ENCODE results near the gene PAMR1.

Gene PAMR1

DNA sequence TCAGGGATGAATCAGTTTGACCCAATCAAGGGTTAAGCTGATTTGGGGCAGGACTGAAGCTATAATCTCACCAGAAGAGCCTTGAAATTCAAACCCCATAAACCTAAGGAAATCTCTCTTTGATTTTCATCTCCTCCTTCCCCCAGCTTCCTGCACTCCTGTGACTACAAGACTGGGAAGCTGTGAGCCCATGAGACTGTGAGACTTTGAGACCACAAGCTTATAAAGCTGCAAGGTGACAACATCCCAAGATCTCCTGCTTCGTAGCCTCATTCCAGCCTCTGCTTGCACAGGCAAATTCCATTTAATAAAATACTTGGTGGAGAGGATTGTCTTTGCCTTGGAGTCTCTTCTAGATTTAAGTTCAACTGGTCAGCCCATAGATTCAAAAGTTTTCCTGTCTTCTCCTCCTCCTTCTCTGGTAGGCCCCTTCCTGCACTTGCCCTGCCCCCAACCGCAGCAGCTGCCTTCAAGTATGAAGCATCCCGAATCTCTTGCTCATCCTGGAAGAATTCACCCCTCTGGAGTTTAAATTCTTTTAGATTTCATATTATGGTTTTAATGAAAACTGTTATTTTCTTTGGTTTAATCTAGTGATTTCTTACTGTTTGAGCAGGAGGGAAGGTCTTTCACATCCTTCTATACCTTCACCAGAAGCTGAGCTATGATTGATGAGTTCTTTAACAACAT is 42.1 kb downstream of the PAMR1 start:
- no peak for DNase-seq (ENCODE audit: extremely low spot score)
- TF ChIP-seq ZNF384 (IDR thresholded peaks at IDR 0.05) (no peak), HDGF (IDR thresholded peaks at IDR 0.05; ENCODE audit: borderline replicate concordance) (no peak), ELF4 (IDR thresholded peaks at IDR 0.05) (no peak), SP1 (IDR thresholded peaks at IDR 0.05) (no peak), BHLHE40 (IDR thresholded peaks at IDR 0.05; ENCODE audit: borderline replicate concordance) (no peak), SUZ12 (IDR thresholded peaks at IDR 0.05) (no peak), FOXA1 (IDR thresholded peaks at IDR 0.05) (no peak), ARNT (IDR thresholded peaks at IDR 0.05) (no peak), TARDBP (IDR thresholded peaks at IDR 0.05) (no peak), FOXK2 (IDR thresholded peaks at IDR 0.05) (no peak), CTBP1 (IDR thresholded peaks at IDR 0.05; ENCODE audit: borderline replicate concordance) (no peak), L3MBTL2 (conservative IDR thresholded peaks at IDR 0.05) (no peak), NFRKB (IDR thresholded peaks at IDR 0.05) (no peak), LEF1 (IDR thresholded peaks at IDR 0.05; ENCODE audit: borderline replicate concordance) (no peak), FOXM1 (IDR thresholded peaks at IDR 0.05; ENCODE audit: borderline replicate concordance) (no peak)
- TF ChIP-seq, protein P1, sequence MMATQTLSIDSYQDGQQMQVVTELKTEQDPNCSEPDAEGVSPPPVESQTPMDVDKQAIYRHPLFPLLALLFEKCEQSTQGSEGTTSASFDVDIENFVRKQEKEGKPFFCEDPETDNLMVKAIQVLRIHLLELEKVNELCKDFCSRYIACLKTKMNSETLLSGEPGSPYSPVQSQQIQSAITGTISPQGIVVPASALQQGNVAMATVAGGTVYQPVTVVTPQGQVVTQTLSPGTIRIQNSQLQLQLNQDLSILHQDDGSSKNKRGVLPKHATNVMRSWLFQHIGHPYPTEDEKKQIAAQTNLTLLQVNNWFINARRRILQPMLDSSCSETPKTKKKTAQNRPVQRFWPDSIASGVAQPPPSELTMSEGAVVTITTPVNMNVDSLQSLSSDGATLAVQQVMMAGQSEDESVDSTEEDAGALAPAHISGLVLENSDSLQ (IDR thresholded peaks at IDR 0.05): no peak
- ChIA-PET POLR2A (no interaction called here), CTCF (no interaction called here)

DNA sequence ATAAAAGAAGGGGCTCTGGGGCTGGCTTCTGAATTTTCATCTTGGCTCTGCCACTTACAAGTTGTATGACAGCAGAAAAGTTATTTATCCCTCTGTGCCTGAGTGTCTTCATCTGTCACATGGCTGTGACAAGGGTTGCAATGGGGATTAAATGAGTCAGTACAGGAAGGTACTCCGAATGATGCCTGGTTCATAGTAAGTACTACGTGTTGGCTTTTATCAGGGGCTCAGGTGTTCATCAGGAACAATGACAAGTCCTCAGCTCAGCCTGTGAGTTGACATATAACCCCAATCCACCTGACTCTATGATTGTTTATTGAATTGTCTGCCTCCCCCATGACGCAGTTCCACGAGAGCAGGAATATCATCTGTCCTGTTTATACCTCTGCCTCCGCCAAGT is 45.7 kb downstream of the PAMR1 start:
- DNase-seq (ENCODE audit: extremely low spot score): no peak

DNA sequence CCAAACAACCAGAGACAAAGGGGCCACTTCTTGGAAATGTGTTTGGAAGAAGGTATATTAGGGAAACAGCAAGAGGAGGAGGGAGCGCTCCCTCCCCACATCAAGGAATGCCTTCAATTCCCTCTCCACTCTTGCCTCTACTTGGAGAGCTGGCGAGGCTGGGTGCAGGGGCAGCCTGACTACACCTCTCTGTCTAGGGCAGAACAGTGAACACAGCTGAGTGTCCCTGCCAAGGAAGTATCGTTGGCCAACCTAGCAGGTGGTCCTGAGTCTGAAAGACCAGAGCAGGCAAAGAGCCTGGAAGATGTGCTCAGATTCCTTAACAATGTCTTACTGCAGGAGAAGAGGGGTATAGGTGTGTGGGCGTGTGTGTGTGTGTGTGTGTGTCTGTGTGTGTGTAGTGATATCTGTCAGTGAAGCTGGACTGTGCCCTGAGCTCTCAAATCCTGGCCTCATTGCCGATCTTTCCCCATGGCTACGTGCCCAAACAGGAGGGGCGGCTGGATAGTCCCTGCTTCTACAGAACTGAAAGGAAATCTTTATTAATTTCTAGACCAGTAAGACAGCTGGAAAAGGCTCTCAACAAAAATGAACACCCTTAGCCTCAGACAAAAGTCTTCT is 46.8 kb downstream of the PAMR1 start:
- CTCF ChIA-PET: interaction anchor here (0.5 kb wide), 1 partner anchor 9 kb away, joined by 3 read pairs; no protein-coding TSS in a partner anchor
- POLR2A ChIA-PET: no interaction called here
- TF ChIP-seq NFRKB (IDR thresholded peaks at IDR 0.05) (no peak), CTBP1 (IDR thresholded peaks at IDR 0.05; ENCODE audit: borderline replicate concordance) (no peak), LEF1 (IDR thresholded peaks at IDR 0.05; ENCODE audit: borderline replicate concordance) (no peak), FOXA1 (IDR thresholded peaks at IDR 0.05) (no peak), ZNF384 (IDR thresholded peaks at IDR 0.05) (no peak), L3MBTL2 (conservative IDR thresholded peaks at IDR 0.05) (no peak), BHLHE40 (IDR thresholded peaks at IDR 0.05; ENCODE audit: borderline replicate concordance) (no peak), FOXM1 (IDR thresholded peaks at IDR 0.05; ENCODE audit: borderline replicate concordance) (no peak), ARNT (IDR thresholded peaks at IDR 0.05) (no peak), SP1 (IDR thresholded peaks at IDR 0.05) (no peak)
- TF ChIP-seq, protein P1 (IDR thresholded peaks at IDR 0.05): no peak
- DNase-seq (ENCODE audit: extremely low spot score): no peak

More for the DNA sequence above, 45.7 kb downstream of the PAMR1 start:
- ChIA-PET POLR2A (no interaction called here), CTCF (no interaction called here)
- no peak for TF ChIP-seq FOXM1 (IDR thresholded peaks at IDR 0.05; ENCODE audit: borderline replicate concordance)
- TF ChIP-seq TARDBP (IDR thresholded peaks at IDR 0.05): no peak
- no peak for TF ChIP-seq LEF1 (IDR thresholded peaks at IDR 0.05; ENCODE audit: borderline replicate concordance)
- TF ChIP-seq, protein P1 (IDR thresholded peaks at IDR 0.05): no peak
- no peak for TF ChIP-seq NFRKB (IDR thresholded peaks at IDR 0.05)
- TF ChIP-seq CTBP1 (IDR thresholded peaks at IDR 0.05; ENCODE audit: borderline replicate concordance): no peak
- TF ChIP-seq ELF4 (IDR thresholded peaks at IDR 0.05): no peak
- no peak for TF ChIP-seq ZNF384 (IDR thresholded peaks at IDR 0.05)
- TF ChIP-seq BHLHE40 (IDR thresholded peaks at IDR 0.05; ENCODE audit: borderline replicate concordance): no peak
- TF ChIP-seq HDGF (IDR thresholded peaks at IDR 0.05; ENCODE audit: borderline replicate concordance): no peak
- TF ChIP-seq SUZ12 (IDR thresholded peaks at IDR 0.05): no peak
- no peak for TF ChIP-seq ARNT (IDR thresholded peaks at IDR 0.05)
- no peak for TF ChIP-seq FOXA1 (IDR thresholded peaks at IDR 0.05)
- no peak for TF ChIP-seq SP1 (IDR thresholded peaks at IDR 0.05)

DNA sequence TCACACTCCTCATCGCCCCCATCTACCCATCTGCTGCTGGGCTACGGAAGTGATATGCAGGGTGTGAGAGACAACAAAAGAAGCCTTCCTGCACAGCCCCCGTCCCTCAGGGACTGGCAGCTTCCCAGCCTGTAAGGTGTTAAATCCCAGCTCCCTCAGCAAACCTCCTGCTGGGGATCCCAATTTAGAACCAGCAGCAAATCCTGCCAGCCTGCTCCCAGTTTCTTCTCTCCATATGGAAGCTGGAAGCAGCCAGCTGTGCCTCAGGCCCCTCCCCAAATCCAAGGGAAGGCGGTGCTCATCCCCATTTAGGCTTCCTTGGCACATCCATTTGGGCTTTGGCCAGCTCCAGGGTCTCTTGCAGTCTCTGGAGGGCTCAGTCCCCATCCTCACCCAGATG is 47.5 kb downstream of the PAMR1 start:
- CTCF ChIA-PET: no interaction called here
- DNase-seq (ENCODE audit: extremely low spot score): no peak
- TF ChIP-seq BHLHE40 (IDR thresholded peaks at IDR 0.05; ENCODE audit: borderline replicate concordance) (no peak), ZNF384 (IDR thresholded peaks at IDR 0.05) (no peak), FOXM1 (IDR thresholded peaks at IDR 0.05; ENCODE audit: borderline replicate concordance) (no peak), ARNT (IDR thresholded peaks at IDR 0.05) (no peak), ELF4 (IDR thresholded peaks at IDR 0.05) (no peak), CTBP1 (IDR thresholded peaks at IDR 0.05; ENCODE audit: borderline replicate concordance) (no peak), FOXA1 (IDR thresholded peaks at IDR 0.05) (no peak), SP1 (IDR thresholded peaks at IDR 0.05) (no peak), SUZ12 (IDR thresholded peaks at IDR 0.05) (no peak), HDGF (IDR thresholded peaks at IDR 0.05; ENCODE audit: borderline replicate concordance) (no peak)
- TF ChIP-seq, protein P1 (IDR thresholded peaks at IDR 0.05): no peak
- POLR2A ChIA-PET: no interaction called here

DNA sequence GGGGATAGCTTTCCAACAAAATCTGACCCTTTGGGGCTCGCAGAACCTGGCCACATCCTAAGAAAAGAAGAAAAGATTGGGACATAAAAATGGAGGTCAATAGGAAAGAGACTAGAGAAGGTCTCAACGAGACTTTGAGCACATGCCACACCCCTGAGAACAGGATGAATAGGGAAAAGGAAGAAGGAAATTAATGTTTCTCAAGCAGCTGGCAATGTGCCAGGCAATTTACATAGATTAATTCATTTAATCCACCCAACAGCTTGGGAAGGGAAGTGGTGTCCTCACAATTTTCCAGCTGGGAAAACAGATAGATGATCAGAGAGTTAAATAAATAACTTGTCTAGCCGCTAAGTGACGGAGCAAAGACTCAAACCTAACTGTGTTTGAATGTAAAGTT is 50.7 kb downstream of the PAMR1 start:
- ChIA-PET CTCF (interaction anchor here (0.6 kb wide), 1 partner anchor 12 kb away, joined by 3 read pairs; no protein-coding TSS in a partner anchor), POLR2A (no interaction called here)
- DNase-seq (ENCODE audit: extremely low spot score): no peak
- TF ChIP-seq SUZ12 (IDR thresholded peaks at IDR 0.05) (no peak), ZNF384 (IDR thresholded peaks at IDR 0.05) (no peak), BHLHE40 (IDR thresholded peaks at IDR 0.05; ENCODE audit: borderline replicate concordance) (no peak), ARNT (IDR thresholded peaks at IDR 0.05) (no peak), FOXM1 (IDR thresholded peaks at IDR 0.05; ENCODE audit: borderline replicate concordance) (no peak), FOXA1 (IDR thresholded peaks at IDR 0.05) (no peak), TARDBP (IDR thresholded peaks at IDR 0.05) (no peak), NFRKB (IDR thresholded peaks at IDR 0.05) (no peak), HDGF (IDR thresholded peaks at IDR 0.05; ENCODE audit: borderline replicate concordance) (no peak), LEF1 (IDR thresholded peaks at IDR 0.05; ENCODE audit: borderline replicate concordance) (no peak), CTBP1 (IDR thresholded peaks at IDR 0.05; ENCODE audit: borderline replicate concordance) (no peak), FOXK2 (IDR thresholded peaks at IDR 0.05) (no peak)
- TF ChIP-seq, protein P1 (IDR thresholded peaks at IDR 0.05): no peak

Data from HEK293T (cell line).